SHP77 treated with DMSO at 0.1 percent for 48 hours (cell line): ENCODE measurements around the gene KCND3.

Experiments used
- DNase-seq: peaks from one replicate; lab custom pipeline; 2025; lab: John Stamatoyannopoulos, UW

KCND3 gene

DNA sequence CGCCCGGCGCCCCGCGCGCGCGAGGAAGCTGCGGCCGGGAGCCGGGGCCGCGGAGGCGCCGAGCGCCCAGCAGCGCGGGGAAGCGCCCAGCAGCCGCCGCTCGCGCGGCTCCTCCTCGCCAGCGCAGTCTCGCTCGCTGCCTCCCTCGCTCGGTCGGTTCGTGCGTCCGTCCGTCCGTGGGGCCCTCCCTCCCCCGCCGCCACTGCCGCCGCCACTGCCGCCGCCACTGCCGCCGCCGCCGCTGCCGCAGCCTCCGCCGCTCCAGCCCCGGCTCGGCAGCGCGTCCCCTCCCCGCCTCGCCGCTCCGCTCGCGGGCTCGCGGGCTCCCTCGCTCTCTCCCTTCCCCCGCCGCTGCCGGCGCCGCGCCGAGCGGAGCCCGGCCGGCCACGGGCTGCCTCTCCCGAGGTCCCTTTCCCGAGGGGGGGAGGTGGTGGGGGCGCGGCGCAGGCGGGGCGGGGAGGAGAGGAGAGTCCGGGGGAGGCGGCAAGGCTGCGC lies at the start of gene KCND3:
KCND3 (minus strand) TSS at position 138 of the 495 bp plus-strand sequence.
- no peak for DNase-seq

DNA sequence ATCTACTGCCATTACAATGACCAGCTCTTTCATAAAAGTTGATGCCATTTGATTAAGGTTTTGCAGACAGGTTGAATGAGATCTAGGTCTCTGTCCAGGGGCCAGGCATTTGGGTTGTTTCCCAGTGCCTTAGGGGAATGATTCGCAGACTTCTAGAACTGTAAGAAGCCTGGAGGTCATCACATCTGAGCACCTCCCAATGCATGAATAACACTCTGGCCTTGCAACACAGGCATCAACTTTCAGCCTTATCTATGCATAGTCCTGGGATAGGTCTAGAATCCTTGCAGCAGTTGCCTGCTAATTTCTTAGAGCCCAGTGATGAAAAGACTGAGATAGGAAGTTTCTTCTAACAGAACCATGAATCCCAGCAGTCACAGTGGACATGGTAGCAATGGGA lies 44.8 kb upstream of the KCND3 start:
- no peak for DNase-seq

DNA sequence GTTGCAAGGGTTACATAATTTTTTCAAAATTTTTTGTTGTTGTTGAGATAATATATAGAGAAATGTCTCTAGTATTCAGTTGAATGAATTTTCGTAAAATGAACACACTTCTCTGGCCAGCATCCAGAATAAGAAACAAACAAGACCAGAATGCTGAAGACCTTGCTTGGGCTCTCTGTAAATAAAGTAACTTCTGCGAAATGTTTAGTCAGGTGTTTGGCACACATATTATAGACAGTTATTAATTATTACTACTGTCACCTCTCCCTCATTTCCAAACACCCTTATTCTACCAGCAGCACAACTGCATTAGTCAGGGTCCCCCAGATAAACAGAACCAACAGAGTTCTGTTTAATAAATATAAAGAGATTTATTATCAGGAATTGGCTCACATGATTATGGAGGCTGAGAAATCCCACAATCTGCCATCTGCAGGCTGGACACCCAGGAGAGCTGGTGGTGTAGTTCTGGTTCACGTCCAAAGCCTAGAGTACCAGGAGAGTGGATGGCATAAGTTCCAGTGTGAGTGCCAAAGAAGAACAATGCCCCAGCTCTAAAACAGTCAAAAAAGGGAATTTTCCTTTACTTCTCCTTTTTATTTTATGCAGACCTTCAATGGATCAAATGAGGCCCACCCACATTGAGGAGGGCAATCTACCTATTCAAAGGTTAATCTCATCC lies 44.1 kb upstream of the KCND3 start:
- DNase-seq, result peak; percentile 64

DNA sequence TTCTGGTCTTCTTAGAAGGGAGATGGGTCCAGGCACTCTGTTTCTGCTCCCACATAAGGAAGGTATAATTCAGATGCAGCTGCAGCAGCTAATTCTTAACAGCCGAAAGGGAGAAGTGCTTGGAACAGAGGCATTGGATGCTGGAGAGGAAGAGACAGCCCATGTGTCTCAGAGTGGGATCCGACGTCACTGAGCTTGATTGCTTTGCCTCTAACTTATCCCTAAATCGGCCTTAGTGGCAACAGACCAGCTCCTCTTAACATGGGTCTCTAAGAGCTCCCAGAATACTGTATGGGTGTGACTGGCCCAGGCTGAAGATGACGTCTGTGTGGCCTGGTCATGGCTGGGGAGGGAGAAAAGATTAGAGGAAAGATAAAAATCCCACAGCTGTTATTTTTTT lies 40.7 kb upstream of the KCND3 start:
- DNase-seq, result no peak

DNA sequence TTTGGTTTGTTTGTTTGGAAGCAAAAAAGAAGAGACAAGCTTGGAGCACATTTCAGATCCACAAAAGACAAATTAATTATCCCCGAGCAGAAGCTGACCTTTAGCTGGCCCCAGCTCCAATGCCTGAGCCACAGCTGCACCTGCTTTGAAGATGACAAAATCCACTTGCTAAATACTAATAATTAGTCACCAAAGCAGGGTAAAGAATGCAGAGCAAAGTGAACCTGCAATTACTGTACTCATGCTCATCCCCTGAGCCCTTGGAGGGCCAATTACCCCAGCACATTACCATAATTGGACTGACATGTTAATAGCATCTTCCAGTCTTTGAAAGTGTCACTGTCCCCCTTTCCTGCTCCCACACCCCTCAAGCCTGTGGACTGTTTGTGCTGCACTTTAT lies 38.2 kb upstream of the KCND3 start:
- peak; percentile 20 for DNase-seq

DNA sequence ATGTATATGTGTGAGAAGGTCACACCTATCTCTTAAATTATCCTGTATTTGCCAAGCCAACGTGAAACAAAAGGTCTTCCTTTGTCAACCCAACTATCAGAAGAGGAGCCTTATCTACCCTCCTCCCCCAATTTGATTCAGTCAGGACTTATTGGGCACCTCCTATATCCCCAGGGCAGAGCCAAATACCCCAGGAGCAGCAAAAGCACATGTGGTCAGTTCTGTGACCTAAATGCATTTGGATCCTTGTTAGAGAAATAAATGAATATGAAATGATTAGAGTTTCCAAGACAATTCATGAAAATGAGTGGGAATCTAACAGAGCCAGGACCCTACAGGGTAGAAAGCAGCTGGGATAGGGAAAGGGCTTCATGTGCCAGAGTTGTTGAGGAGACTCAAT lies 37.0 kb upstream of the KCND3 start:
- DNase-seq, result no peak

DNA sequence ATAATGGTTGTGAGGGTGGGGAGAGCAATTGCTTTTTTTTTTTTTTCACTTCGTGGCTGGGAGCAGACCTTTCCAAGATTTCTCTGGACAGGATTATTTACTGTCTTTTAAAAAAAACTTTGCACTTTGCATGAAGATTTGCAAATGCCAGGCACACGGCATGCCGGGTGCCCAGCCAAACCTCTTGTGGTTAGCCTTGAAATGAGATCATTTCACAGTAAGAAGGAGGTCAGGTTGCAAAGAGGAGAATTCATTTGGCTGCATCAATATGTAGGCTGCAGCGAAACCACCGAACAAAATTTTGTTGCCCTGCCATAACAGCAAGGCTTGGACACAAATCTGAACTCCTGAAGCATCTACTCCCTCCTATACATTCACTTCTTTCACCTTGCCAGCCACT lies 36.5 kb upstream of the KCND3 start:
- no peak for DNase-seq

DNA sequence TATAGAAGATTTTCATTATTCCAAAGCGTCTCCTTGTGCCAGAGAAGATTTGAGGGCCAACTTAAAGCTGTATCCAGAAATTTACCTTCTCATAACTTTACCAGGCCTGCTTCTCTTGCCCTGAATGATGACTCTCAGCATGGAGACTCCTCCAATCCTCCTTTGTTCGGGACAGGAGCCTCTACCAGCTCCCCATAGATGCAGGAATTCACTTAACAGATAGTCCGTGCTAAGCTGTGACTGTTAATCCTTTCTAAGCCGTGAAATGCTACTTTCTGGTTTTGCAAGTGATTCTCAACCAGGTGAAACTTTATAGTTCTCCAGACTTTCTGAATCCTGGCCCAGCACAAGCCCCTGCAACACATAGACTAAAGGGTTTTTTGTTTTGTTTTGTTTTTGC lies 31.8 kb upstream of the KCND3 start:
- DNase-seq, result no peak

DNA sequence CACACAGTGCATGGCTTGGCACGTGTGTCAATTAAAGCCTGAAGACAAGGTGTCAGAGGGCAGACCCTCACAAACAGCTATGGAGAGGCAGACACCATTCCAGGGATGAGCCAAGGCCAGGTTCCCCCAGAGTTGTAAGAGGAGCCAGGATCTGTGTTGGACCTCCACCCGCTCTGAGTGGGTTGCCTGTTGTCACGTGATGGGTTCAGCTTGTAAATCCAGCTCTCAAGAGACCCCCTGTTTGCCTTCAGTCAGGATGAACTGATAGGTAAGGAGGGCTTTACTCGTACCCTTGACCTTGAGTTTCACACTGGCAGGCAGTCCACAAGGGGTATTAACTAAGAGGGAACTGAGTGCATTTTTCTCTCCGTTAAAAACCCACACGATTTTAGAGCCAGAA lies 27.7 kb upstream of the KCND3 start:
- DNase-seq, result no peak

DNA sequence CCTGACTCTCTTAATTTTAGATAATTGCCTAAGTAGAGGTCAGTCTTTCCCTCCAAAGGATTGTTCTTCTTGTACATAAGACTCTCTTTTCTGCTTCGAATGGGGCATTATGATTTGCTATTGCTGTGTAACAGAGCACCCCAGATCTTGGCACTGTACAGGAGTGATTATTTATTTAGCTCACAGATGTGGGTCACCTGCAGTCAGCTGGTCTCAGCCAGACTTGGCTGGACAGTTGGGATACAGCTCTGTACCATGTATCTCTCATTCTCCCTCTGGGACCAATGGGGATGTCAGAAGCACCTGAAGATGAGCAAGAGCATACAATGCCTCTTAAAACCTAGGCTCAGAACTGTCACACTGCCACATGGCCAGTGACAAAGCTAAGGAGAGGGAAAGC lies 23.4 kb upstream of the KCND3 start:
- DNase-seq, result no peak

DNA sequence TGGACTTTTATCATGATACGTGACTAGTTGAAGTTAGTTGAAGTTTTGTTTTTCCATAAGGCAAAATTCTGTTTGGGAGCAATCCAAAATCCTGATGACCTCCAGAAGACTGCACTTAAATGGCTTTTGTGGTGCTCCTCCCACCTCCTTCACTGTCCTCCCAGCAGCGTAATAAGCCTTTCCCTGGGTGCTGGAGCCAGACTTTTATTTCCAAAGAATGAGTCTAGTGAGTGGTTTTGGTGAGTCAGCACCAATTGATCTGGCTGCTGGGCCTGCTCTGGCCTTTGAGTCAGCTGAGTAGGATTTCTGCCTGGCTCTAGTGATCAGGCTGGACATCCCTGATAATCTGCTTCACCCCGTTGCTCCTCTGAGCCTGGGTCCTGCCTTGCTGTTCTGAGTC lies 21.7 kb upstream of the KCND3 start:
- DNase-seq, result no peak

DNA sequence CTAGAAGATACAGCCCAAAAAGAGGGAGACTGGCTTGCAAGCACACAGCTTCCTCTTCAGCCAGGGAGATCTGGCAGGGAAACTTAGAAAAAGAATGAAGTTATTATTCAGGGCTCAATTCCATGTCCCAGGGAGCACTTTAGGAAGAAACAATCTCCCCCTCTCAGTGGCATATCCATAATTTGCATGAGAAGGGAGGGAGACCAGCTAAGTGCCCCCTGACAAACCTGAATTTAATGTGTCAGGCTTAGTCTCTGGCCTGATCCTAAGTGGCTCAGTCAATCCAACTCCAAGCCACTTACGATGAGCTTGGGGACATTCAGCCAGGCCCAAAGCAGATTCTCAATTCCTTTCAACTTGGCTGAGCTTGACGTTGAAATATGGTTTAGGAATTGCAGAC lies 17.7 kb upstream of the KCND3 start:
- no peak for DNase-seq

DNA sequence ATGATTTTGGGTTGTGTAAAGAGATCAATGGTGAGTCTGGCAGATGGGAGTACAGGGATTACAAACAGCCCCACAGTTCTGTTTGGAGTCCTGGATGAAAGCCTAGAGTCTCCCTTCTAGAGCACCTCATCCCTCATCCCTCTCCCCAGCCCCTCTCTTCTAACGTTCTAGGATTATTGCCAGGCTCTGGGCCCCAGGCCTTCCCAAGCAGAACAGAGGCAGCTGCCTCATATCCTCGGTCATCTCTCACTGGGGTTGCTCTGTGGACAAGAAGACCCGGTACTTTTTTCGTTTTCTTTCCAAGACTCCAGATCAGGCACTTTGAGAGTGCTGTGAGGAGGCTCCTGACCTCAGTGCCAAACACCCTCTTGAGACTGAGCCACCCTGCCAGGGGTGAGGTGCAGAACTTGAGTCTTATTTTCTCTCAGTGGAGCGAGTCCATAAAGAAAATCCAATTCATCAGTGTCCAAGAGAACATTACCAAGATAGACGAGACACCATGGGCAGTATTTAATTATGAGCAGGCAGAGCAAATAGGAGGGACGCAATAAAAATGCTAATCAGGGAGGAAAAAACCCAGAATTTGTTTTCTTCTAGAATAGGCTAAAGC lies 17.1 kb upstream of the KCND3 start:
- no peak for DNase-seq

DNA sequence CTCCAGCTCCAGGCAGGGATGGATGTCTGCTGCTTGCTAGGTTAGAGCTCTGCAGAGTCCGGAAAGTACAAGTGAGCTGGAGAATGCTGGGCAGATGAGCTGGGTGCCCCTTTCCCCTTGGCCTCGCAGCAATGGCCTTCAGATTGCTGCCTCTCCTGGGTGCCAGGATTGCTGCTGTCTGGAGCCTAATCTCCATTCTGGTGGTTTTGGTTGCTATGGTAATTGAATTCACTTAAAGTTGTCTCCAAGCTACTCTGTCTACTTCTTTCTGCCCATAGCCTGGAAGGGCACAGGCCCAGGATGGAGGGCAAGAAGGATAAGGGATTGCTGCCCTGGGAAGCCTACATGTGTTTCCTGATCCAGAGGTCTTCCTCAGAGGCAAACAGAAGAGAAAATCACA lies 14.6 kb upstream of the KCND3 start:
- no peak for DNase-seq

DNA sequence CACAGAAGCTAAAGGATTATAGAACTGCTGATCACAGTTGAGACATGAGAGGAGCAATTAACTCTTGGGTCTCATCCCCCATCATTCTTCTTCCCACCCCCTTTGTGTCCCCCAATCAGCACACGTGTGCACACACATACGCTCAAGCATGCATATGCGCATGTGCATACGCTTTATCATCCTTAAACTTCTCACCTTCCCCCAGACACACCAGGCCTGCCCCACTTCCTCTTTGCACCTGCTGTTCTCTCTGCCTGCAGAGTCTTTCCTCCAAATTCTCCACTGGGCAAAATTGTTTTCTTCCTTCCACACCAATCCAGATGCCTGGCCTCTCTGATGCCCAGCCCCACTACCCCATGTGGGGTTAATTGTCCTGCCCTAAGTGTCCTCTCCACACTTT lies 13.0 kb upstream of the KCND3 start:
- no peak for DNase-seq

DNA sequence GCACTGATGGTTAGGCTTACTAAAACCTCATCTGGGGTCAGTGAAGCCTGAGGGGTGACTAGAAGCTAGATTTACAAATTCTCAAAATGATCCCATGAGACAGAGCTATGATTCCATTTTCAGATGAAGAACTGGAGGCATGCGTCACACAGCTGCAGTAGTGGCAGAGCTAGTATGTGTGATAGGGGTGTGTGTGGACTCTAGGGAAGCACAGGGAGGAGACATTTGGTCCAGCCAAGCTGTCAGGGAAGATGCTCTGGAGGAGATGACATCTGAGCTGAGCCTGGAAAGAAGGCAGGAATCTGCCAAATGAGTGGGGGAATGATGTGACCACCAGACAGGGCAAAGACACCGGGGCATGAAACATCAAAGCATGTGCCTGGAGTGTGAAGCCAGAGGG lies 12.0 kb upstream of the KCND3 start:
- DNase-seq, result no peak

DNA sequence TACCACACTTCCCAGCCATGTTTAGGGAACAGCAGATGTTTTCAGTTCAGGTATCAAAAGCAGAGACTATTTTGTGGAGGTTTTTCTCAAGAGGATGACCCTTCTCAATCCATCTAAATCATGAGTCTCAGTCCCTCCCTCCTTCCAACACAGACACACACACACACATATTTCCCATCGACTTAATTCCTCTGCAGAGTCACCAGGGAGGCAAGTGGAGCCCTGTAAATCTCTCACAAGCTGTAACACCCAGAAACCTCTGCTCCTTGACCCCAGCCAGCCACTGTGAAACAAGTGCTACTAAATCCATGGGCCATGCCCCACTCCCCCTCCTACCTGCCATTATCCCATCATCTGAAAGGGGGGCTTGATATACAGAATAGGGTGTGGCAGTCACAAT lies 10.6 kb upstream of the KCND3 start:
- DNase-seq, result no peak

DNA sequence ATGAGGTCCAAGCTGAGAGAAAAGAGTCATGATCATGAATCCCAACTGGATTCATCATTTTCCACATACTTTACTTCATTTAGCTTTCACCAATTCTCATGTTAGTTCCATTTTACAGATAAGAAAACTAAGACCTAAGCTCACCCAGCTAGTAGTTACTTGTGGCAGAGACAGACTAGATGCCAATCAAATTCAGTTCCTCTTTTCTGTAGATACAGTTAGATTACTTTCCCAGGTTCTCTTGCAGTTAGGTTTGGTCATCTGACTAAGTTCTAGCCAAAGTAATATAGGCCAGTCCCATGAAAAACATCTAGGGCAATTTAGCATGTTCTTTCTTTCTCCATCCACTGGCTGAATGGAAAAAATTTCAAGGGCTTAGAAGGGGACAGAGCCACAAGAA lies 8.9 kb upstream of the KCND3 start:
- DNase-seq, result no peak

DNA sequence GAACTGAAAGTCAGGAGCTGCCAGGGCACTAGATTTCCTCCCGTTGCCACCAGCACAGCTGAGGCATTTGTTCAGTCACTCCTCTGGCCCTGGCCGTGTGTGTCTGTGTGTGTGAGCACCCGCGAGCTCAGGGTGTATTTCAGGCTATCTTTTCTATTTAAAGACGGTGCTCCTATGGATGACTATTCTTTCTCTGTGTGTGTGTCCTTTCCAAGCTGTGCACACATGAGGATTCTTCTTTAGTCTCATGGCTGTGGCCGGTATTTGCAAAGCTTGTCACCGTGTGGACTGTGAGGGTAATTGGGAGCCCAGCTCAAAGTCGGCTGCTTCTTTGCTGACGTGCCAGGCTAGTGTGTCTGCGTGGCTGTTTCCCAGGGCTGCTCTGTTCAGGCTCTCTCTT lies 3.0 kb upstream of the KCND3 start:
- no peak for DNase-seq

DNA sequence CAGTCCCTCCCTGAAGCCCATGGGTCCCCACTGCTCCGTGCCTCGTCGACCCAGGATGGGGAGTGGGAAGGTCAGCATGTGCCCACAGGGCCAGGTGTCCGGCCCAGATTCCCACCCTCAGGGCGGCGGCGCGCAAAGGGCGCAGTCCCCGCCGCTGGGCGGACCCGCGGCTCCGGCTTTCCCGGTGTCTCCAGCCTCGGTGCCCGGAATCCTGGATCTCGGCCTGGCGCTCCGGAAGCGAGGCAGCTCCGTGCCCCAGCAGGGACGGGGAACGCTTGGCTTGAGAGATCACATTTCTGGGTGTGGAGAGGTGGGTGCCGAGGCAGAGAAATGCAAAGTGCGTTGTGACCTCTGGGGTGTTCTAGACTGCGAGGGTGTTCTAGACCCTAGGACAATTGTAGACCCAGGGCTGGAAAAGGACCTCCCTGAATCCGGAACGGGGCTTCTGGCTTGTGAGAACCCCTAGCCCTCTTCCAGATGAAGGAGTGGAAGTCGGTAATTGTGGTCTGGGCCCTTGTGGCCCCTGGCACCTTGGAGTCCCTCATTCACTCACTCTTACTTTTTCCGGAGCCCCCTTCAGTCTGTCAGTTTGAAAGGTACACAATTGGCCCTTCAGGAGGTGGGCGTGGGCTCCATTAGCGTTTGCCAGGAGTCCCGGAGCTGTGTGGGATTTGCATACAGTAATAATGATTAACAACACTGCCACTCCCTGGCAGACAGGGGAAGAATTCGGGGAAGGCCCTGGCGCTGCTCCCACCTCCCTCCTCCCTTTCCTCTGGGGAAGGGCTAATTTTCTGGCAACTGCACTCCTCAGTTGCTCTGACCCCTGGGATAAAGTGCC lies 1.6 kb upstream of the KCND3 start:
- DNase-seq, result peak; percentile 78

DNA sequence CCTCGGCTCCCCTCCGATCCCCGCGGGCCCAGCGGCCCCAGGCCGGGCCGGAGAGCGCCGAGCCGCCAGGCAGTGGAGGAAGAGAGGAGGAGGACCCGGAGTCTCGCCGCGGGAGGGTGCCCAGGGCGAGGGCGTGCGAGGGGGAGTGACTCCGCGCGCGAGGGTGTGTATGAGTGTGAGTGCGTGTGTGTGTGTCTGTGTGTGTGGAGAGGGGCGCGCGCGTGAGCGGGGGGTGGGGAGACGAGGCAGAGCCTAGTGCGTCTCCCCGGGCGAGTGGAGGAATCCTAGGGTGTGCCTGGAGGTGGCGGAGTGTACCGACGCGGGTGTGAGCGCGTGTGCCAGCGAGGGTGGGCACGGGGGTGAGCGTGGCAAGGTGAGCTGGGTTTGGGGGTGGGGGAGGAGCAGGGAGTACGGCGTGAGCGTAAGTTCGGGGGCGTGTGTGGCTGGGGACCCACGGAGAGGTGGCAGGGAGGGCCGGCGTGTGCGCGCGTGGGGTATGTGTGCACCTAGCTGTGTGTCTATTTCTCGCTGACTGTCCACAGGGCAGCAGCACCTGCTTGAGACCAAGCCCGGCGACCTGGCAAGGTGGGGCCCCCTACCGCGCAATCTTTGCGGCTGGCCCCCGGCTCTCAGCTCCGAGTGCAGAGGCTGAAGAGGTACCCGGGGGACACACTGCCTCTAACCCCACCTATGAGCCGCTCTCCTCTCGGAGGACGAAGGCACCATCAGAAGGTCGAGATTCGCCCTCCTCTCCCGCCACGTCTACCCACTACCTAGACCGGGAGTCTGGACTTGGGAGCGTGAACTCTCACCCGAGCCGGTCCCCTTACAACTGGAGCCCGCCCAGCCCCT lies 784 bp upstream of the KCND3 start:
- no peak for DNase-seq

DNA sequence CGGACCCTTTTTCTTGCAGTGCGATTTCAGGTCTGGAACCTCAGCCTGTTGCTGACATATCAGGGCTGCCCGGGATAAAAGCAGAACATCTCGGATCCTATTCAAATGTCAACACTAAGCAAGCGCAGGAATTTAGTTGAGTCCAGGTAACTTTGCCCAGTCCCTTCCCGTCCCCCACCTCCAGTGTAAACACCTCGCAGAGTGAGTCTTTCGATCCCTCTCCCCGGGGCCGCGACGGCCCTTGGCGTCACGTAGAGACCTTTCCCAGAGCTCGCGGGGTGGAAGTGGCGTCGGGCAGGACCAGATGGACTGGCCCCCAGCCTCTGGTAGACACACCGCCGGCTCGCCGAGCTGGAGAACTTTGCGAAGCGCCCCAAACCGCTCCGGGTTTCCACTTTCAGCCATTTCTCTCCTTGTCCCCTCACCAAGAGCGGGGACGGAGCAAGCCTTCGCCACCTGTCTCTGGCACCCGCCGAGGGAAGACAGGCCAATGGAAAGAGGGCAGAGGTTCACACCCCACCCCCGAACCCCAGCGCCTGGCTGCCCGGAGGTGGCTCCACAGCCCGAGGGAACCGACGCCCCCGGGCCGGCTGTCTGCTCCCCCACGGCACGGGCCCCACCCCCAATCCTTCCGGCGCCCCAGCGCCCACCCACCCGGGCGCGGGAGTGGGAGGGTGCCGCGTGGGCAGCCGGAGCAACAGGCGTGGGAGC lies 570 bp downstream of the KCND3 start:
- no peak for DNase-seq
